ENCODE results near the gene LSM7. TPM values are rescaled to one million over a fixed set of nuclear protein-coding genes. Genes with fewer than 3 reads are reported as not detected.

LSM7 gene
- total and polyA plus RNA-seq, 2 of the 13 experiments (the other 11 are each of a cell fraction or from before 2014, with no cell fraction given) = 140 to 205 TPM

- TF ChIP-seq TFAP4 (IDR thresholded peaks at IDR 0.05; ENCODE audit: borderline replicate concordance, low read depth) (no peak), BCLAF1 (IDR thresholded peaks at IDR 0.05) (no peak), HCFC1 (IDR thresholded peaks at IDR 0.05; ENCODE audit: low read depth, low read length) (peak; percentile 59; the same call in 1 of the 2 replicates), NCOA2 (CRISPR knock-in tag; IDR thresholded peaks at IDR 0.05) (no peak), SIX1 (CRISPR knock-in tag; IDR thresholded peaks at IDR 0.05; ENCODE audit: borderline replicate concordance) (0 out of 2 replicates have a peak, but pooled peaks have one; percentile 12), RARG (CRISPR knock-in tag; IDR thresholded peaks at IDR 0.05; ENCODE audit: low read depth) (no peak), ATF4 (CRISPR knock-in tag; IDR thresholded peaks at IDR 0.05) (no peak), SIN3A (IDR thresholded peaks at IDR 0.05; ENCODE audit: borderline replicate concordance, low read depth, low read length) (peak; percentile 90; the same call in 1 of the 2 replicates), U2AF2 (IDR thresholded peaks at IDR 0.05; ENCODE audit: low read depth, low read length) (no peak), KLF13 (CRISPR knock-in tag; IDR thresholded peaks at IDR 0.05) (no peak), ZSCAN5A (CRISPR knock-in tag; IDR thresholded peaks at IDR 0.05; ENCODE audit: borderline replicate concordance) (no peak), CCDC6 (CRISPR knock-in tag; IDR thresholded peaks at IDR 0.05) (no peak), KDM2A (CRISPR knock-in tag; IDR thresholded peaks at IDR 0.05; ENCODE audit: borderline replicate concordance, low read depth) (peak; percentile 81), POLR2AphosphoS2 (IDR thresholded peaks at IDR 0.05; ENCODE audit: low read depth, low read length) (no peak), SMARCE1 (IDR thresholded peaks at IDR 0.05; ENCODE audit: borderline replicate concordance) (no peak), PHF5A (CRISPR knock-in tag; IDR thresholded peaks at IDR 0.05; ENCODE audit: low read depth, unreplicated experiment) (no peak), TGIF2 (CRISPR knock-in tag; IDR thresholded peaks at IDR 0.05) (peak; percentile 52; the same call in 1 of the 2 replicates), KAT7 (CRISPR knock-in tag; IDR thresholded peaks at IDR 0.05; ENCODE audit: borderline replicate concordance) (peak; percentile 70; the same call in 1 of the 2 replicates)
Measured at GRCh38 chr19:2328401-2329148, at the start of gene LSM7, which contains the start of gene SPPL2B (continued).

All from HepG2 (cell line).